T-cell (primary cell): ENCODE data around the gene ZCCHC8. TPM values are rescaled to one million over a fixed set of nuclear protein-coding genes. Genes with fewer than 3 reads are reported as not detected.
A peak's percentile ranks its signal among the peaks of the same experiment; 100 is the strongest.

Experiments
- ATAC-seq, 4 experiments: fragments of 200-7000 bp in 3 of 4; fragments of 150-1000 bp in 1 of 4; cut with Tn5 transposase; replicated peaks in 1 of 4; 1 replicate in 3 of 4; 2 replicates in 1 of 4; pipeline ENCODE4 v1.10.0; 2021; ENCODE audit warnings: moderate library complexity in 3 of 4, mild to moderate bottlenecking in 2 of 4, moderate number of reproducible peaks in 1 of 4
- CTCF ChIA-PET, 2 donors: fragments of 300-600 bp; sonication (Branson Sonifier 250); formaldehyde crosslinking; loops; one replicate each; lab custom pipeline; 2022; ENCODE audit warnings: antibody characterized with exemption in 2 of 2; lab: Charles Lee
- POLR2A ChIA-PET, 2 donors: fragments of 300-600 bp; sonication (Branson Sonifier 250); formaldehyde crosslinking; loops; one replicate each; lab custom pipeline; 2022; ENCODE audit warnings: antibody characterized with exemption in 2 of 2; lab: Charles Lee
- DNase-seq, 35 experiments: peaks; one replicate each; pipeline versions ENCODE4 v3.0.0 to v3.0.0-alpha.2; 2013 to 2023
- H3K27ac ChIP-seq: one replicate; pipeline ENCODE4 v1.5.1; 2013; ENCODE audit warnings: low read length
- H3K27me3 ChIP-seq, 2 experiments: replicated peaks in 1 of 2; 1 replicate in 1 of 2; 2 replicates in 1 of 2; pipeline versions ENCODE4 v1.6.1 to v1.7.0; 2013; ENCODE audit warnings: low read length in 1 of 2, mixed read lengths in 1 of 2; ENCODE audit not compliant: control insufficient read depth in 2 of 2, insufficient read depth in 2 of 2; ENCODE audit errors: extremely low read depth in 1 of 2
- H3K36me3 ChIP-seq, 2 donors: 1 replicate in 1 of 2; 2 replicates in 1 of 2; pipeline versions ENCODE4 v1.6.1 to v1.7.0; 2013; ENCODE audit warnings: low read length in 1 of 2; ENCODE audit not compliant: control insufficient read depth in 2 of 2, insufficient read depth in 1 of 2; ENCODE audit errors: extremely low read depth in 1 of 2
- H3K4me1 ChIP-seq, 2 experiments: 1 replicate in 1 of 2; 2 replicates in 1 of 2; pipeline versions ENCODE4 v1.6.1 to v1.7.0; 2013; ENCODE audit warnings: low read length in 2 of 2, mixed read lengths in 1 of 2; ENCODE audit not compliant: insufficient read depth in 2 of 2, control insufficient read depth in 1 of 2; ENCODE audit errors: extremely low read depth in 1 of 2
- H3K4me3 ChIP-seq, 2 donors: 1 replicate in 1 of 2; 2 replicates in 1 of 2; pipeline versions ENCODE4 v1.5.1 to v1.7.0; 2013; ENCODE audit warnings: mild to moderate bottlenecking in 2 of 2, low read length in 1 of 2, moderate library complexity in 1 of 2; ENCODE audit not compliant: control insufficient read depth in 1 of 2; ENCODE audit errors: extremely low read depth in 1 of 2
- H3K9me3 ChIP-seq: 2 replicates; pipeline ENCODE4 v1.7.0; 2013
- H3K27ac Mint-ChIP-seq, 2 donors: one replicate each; pipeline ENCODE4 v1.8.0; 2020 to 2021; ENCODE audit warnings: mild to moderate bottlenecking in 2 of 2, mixed read lengths in 2 of 2
- H3K27me3 Mint-ChIP-seq, 2 donors: one replicate each; pipeline ENCODE4 v1.8.0; 2021 to 2022; ENCODE audit warnings: mixed read lengths in 2 of 2
- H3K36me3 Mint-ChIP-seq: one replicate; pipeline ENCODE4 v1.8.0; 2021; ENCODE audit warnings: mixed read lengths
- H3K4me1 Mint-ChIP-seq, 3 donors: one replicate each; pipeline ENCODE4 v1.8.0; 2020 to 2022; ENCODE audit warnings: mixed read lengths in 3 of 3, mild to moderate bottlenecking in 1 of 3
- H3K4me3 Mint-ChIP-seq, 3 donors: one replicate each; pipeline ENCODE4 v1.8.0; 2020 to 2022; ENCODE audit warnings: mild to moderate bottlenecking in 3 of 3, mixed read lengths in 3 of 3, moderate library complexity in 3 of 3
- H3K9me3 Mint-ChIP-seq, 3 donors: one replicate each; pipeline ENCODE4 v1.8.0; 2020 to 2022; ENCODE audit warnings: mixed read lengths in 3 of 3
- WGBS: methylation state at CpG from one replicate; pipeline ENCODE4 v1.1.5; 2013; ENCODE audit warnings: missing lambda C conversion rate; ENCODE audit not compliant: insufficient coverage; 5-methylcytosine and 5-hydroxymethylcytosine counted together
- total RNA-seq, 35 experiments: library from RNA in 6 of 35; stranded (reverse) in 6 of 35; fragments of 120-200 nt in 1 of 35; gene quantifications; one replicate each; pipeline versions ENCODE4 v1.2.1 to v1.2.4 and lab custom pipeline; 2013 to 2026

The ZCCHC8 gene
- total RNA-seq, 5 donors from 2014 or later (not counting 1 experiment from before 2014, with no cell fraction given): 41.9 to 49.5 (median 45.3) TPM

GRCh38 chr12:122533856-122534255 is 33.1 kb upstream of the ZCCHC8 start:
- no peaks in the 10 kb centered on the region for H3K27me3 Mint-ChIP-seq
- Histone ChIP-seq H3K36me3 (peaks cover 16 to 21% of the 10 kb centered on the region in 2 donors), H3K27ac (no peak overlapping the region), H3K4me3 (no peak overlapping the region), H3K27me3 (no peaks in the 10 kb centered on the region), H3K4me1 (no peaks in the 10 kb centered on the region), H3K9me3 (no peaks in the 10 kb centered on the region)
- H3K36me3 Mint-ChIP-seq: peaks cover 9% of the 10 kb centered on the region
- ChIA-PET POLR2A (interaction anchor here in 1 of 2 donors (0.6 to 0.7 kb wide), 2 partner anchors 44 to 185 kb away, joined by 3 read pairs; no protein-coding TSS in a partner anchor), CTCF (no interaction called here)
- no peaks in the 10 kb centered on the region for H3K4me1 Mint-ChIP-seq
- no peak for ATAC-seq
- no peak overlapping the region for H3K27ac Mint-ChIP-seq
- no CpG with 5 or more reads among the region's 2 CpGs for WGBS
- no peaks in the 10 kb centered on the region for H3K9me3 Mint-ChIP-seq
- no peak for DNase-seq
- no peak overlapping the region for H3K4me3 Mint-ChIP-seq

DNA sequence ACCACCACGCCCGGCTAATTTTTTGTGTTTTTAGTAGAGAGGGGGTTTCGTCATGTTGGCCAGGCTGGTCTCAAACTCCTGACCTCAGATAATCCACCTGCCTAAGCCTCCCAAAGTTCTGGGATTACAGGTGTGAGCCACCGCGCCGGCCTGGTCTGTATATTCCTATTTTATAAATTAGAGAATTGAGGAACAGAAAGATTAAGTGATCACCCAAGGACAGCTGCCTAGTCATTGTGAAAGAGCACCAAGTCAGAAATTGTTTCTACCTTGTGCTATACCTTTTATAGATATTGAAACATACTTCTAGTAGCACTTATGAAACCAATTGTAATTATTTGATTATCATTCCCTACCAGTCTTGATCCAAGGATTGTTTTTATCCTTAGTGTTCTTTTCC is 28.3 kb upstream of the ZCCHC8 start:
- Mint-ChIP-seq H3K27ac (no peak overlapping the region), H3K4me3 (no peak overlapping the region), H3K9me3 (no peaks in the 10 kb centered on the region), H3K36me3 (peaks cover 14% of the 10 kb centered on the region), H3K4me1 (peaks cover 13 to 14% (median 13%) of the 10 kb centered on the region in 3 donors), H3K27me3 (no peaks in the 10 kb centered on the region)
- peaks cover 14 to 15% of the 10 kb centered on the region in 2 donors for H3K36me3 ChIP-seq
- CTCF ChIA-PET: no interaction called here
- peaks cover 12 to 19% of the 10 kb centered on the region in 2 experiments for H3K4me1 ChIP-seq
- no peaks in the 10 kb centered on the region for H3K27me3 ChIP-seq
- WGBS: no CpG with 5 or more reads among the region's 6 CpGs
- H3K27ac ChIP-seq: no peak overlapping the region
- no peak overlapping the region for H3K4me3 ChIP-seq
- ATAC-seq: no peak
- POLR2A ChIA-PET: no interaction called here
- DNase-seq: no peak
- no peaks in the 10 kb centered on the region for H3K9me3 ChIP-seq

DNA sequence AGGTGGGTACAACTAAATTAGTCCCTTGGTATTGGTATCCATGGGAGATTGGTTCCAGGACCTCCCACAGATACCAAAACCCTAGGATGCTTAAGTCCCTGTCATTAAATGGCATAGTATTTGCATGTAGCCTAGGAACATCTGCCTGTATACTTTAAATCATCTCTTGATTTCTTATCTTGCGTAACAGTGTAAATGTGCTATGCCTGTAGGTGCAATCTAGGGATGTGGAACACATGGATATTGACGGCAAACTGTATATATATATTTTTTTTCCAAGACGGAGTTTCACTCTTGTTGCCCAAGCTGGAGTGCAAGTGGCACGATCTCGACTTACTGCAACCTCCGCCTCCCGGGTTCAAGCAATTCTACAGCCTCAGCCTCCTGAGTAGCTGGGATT is 27.9 kb upstream of the ZCCHC8 start:
- no peaks in the 10 kb centered on the region for H3K9me3 Mint-ChIP-seq
- H3K36me3 ChIP-seq: peaks cover 14 to 15% of the 10 kb centered on the region in 2 donors
- no peak overlapping the region for H3K4me3 Mint-ChIP-seq
- peaks cover 12 to 23% of the 10 kb centered on the region in 2 experiments for H3K4me1 ChIP-seq
- no peak overlapping the region for H3K27ac Mint-ChIP-seq
- peaks cover 17 to 18% (median 17%) of the 10 kb centered on the region in 3 donors for H3K4me1 Mint-ChIP-seq
- H3K4me3 ChIP-seq: no peak overlapping the region
- H3K27me3 Mint-ChIP-seq: no peaks in the 10 kb centered on the region
- H3K27ac ChIP-seq: no peak overlapping the region
- H3K9me3 ChIP-seq: no peaks in the 10 kb centered on the region
- ChIA-PET CTCF (interaction anchor here in 1 of 2 donors (2.8 kb wide), 1 partner anchor 28 kb away, joined by 12 read pairs; the partner anchor contains the start of gene ZCCHC8), POLR2A (interaction anchor here in 1 of 2 donors (0.9 to 3.0 kb wide), 2 partner anchors 9 to 28 kb away, joined by 3 to 34 read pairs; partner anchors contain the start of gene ZCCHC8)
- 93% methylated on average over 3 of the region's 7 CpGs for WGBS
- H3K27me3 ChIP-seq: no peaks in the 10 kb centered on the region
- DNase-seq (no peak), ATAC-seq (no peak)
- peaks cover 19% of the 10 kb centered on the region for H3K36me3 Mint-ChIP-seq

DNA sequence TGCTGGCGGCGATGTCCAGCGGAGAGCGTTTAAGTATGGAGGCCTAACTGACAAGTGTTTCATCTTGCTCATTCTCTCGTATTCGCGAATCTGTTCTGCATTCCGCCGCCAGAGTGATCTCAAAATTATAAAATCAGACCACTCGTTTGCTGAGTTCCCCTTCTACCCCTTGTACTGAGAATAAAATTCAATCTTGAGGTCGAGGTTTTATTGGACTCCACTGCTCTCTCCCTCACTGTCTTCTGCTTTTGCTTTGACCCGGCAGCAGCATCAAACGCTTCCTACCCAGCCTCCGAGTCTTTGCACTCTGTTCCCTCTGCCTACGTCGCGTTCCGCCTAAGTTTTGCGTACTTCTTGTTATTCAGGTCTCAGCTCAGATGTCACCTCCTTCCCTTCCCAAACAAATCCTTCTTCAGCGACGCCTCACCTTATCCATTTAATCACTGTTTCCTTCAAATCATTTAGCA is 26.8 kb upstream of the ZCCHC8 start:
- no peak overlapping the region for H3K4me3 Mint-ChIP-seq
- H3K36me3 Mint-ChIP-seq: peaks cover 19% of the 10 kb centered on the region
- under 1% methylated on average over 11 of the region's 21 CpGs for WGBS
- Histone ChIP-seq H3K9me3 (no peaks in the 10 kb centered on the region), H3K27ac (peak overlapping the region; percentile 47), H3K27me3 (no peaks in the 10 kb centered on the region), H3K36me3 (peaks cover 14 to 15% of the 10 kb centered on the region in 2 donors), H3K4me3 (peak overlapping the region; percentile 88 to 95), H3K4me1 (peaks cover 17 to 31% of the 10 kb centered on the region in 2 experiments)
- peaks cover 26 to 27% (median 26%) of the 10 kb centered on the region in 3 donors for H3K4me1 Mint-ChIP-seq
- peak in 26 of 35 experiments; percentile 2 to 57 (median 20) for DNase-seq
- no peaks in the 10 kb centered on the region for H3K27me3 Mint-ChIP-seq
- CTCF ChIA-PET: interaction anchor here (0.6 to 2.8 kb wide), 2 partner anchors 27 to 355 kb away, joined by 3 to 12 read pairs; partner anchors contain the start of gene ZCCHC8 (in 1 of the 2)
- POLR2A ChIA-PET: interaction anchor here (0.6 to 3.0 kb wide), 9 partner anchors 8 to 129 kb away, joined by 3 to 34 read pairs (median 6); partner anchors contain the start of gene ZCCHC8 (in 2 of the 2)
- H3K27ac Mint-ChIP-seq: no peak overlapping the region
- H3K9me3 Mint-ChIP-seq: no peaks in the 10 kb centered on the region
- no peak for ATAC-seq

DNA sequence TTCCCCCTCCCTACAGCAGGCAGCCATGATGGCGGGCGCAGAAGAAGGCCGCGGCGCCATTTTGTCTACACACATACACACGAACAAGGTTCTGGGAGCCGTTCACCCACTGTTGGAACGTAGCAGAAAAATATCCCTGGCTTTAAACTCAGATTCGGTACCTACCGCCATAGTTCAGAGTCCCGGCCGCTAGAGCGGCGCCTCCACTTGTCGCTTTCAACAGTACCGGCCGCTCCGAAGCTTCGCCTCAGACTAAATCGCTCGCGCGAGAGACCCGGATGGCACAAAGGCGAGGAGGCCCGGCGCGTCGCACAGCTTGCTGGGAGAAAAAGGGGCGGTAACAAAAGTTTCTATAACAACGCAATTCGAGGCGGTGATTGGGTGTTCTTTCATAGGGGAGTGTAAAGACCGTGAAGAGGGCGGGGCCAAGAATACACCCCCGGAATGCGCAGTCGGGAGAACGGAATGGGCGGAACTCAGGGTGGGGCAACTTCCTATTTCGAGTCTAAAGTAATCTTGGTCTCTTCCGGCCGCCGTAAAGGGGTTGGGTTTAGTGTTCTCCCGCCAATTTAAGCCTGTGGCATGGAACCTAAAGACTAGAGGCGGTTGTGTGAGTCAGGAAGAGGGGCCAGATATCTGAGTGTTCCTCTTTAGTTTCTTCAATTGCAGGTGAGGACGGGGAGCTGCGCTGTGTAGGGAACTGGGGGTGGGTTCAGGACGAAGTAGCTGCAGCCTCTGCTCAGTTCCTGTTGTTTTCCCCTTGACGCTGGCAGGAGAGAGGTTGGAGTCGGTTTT is 26.1 kb upstream of the ZCCHC8 start, which contains the start of the genes KNTC1 and RSRC2:
TSS of gene KNTC1 (plus strand) at position 567 of the 795 bp plus-strand sequence. CDS start 2,815 bp downstream, outside the sequence.
TSS of gene RSRC2 (minus strand) at position 254 of the 795 bp plus-strand sequence. CDS start at position 171, 83 bp downstream.
- H3K4me1 Mint-ChIP-seq: peaks cover 32 to 33% (median 33%) of the 10 kb centered on the region in 3 donors
- no peaks in the 10 kb centered on the region for H3K9me3 Mint-ChIP-seq
- POLR2A ChIA-PET: interaction anchor here (0.5 to 3.0 kb wide), 15 partner anchors 10 to 1955 kb away, joined by 3 to 34 read pairs (median 5); partner anchors contain the start of genes ZCCHC8 (in 2 of the 2) and DIABLO (in 1 of the 2)
- no peak within 1 kb of the TSS for H3K27ac Mint-ChIP-seq
- H3K27me3 ChIP-seq: no peaks in the 10 kb centered on the region
- H3K4me3 ChIP-seq: peak within 1 kb of the TSS; percentile 88 to 95
- peaks cover 17 to 34% of the 10 kb centered on the region in 2 experiments for H3K4me1 ChIP-seq
- ATAC-seq (peak; percentile 90 to 96 (median 92)), DNase-seq (peak; percentile 92 to 100 (median 98))
- H3K36me3 ChIP-seq: peaks cover 17 to 19% of the 10 kb centered on the region in 2 donors
- H3K36me3 Mint-ChIP-seq: peaks cover 23% of the 10 kb centered on the region
- no peaks in the 10 kb centered on the region for H3K27me3 Mint-ChIP-seq
- WGBS: under 1% methylated on average over 50 of the region's 51 CpGs
- no peaks in the 10 kb centered on the region for H3K9me3 ChIP-seq
- CTCF ChIA-PET: interaction anchor here in 1 of 2 donors (0.6 to 2.8 kb wide), 2 partner anchors 26 to 857 kb away, joined by 3 to 12 read pairs; partner anchors contain the start of genes KMT5A and ZCCHC8
- peak within 1 kb of the TSS; percentile 99 for H3K27ac ChIP-seq
- no peak within 1 kb of the TSS for H3K4me3 Mint-ChIP-seq
